Tibial artery (tissue), 4 donors: ENCODE data around the gene CHRNG.
"Not testable (repeated sequence)": the region's sequence is repeated elsewhere in the genome, so short reads cannot be mapped to it uniquely, and the experiment has no call there.

ENCODE experiments used
- DNase-seq, 2 donors: peaks; one replicate each; pipeline ENCODE4 v3.0.0-alpha.2; 2019
- H3K27ac ChIP-seq, 2 donors: fragments of 200-600 bp; sonication (generic) in 1 of 2; 1 replicate in 1 of 2; 2 replicates in 1 of 2; pipeline ENCODE4 v1.5.1; 2018 to 2019; ENCODE audit warnings: mild to moderate bottlenecking in 1 of 2
- H3K27me3 ChIP-seq, 2 donors: fragments of 200-600 bp; sonication (generic) in 1 of 2; one replicate each; pipeline versions ENCODE4 v1.5.1 to v1.6.0; 2016 to 2019
- H3K36me3 ChIP-seq, 3 donors: fragments of 200-600 bp; sonication (generic) in 2 of 3; one replicate each; pipeline ENCODE4 v1.5.1; 2016 to 2019; ENCODE audit warnings: mild to moderate bottlenecking in 2 of 3
- H3K4me1 ChIP-seq, 4 donors: fragments of 200-600 bp; sonication (generic) in 2 of 4; 1 replicate in 3 of 4; 2 replicates in 1 of 4; pipeline ENCODE4 v1.5.1; 2016 to 2019
- H3K4me3 ChIP-seq, 2 donors: fragments of 200-600 bp; sonication (generic) in 1 of 2; 1 replicate in 1 of 2; 2 replicates in 1 of 2; pipeline ENCODE4 v1.5.1; 2018 to 2019; ENCODE audit warnings: mild to moderate bottlenecking in 2 of 2
- H3K9me3 ChIP-seq, 3 donors: fragments of 200-600 bp; sonication (generic) in 1 of 3; one replicate each; pipeline ENCODE4 v1.5.1; 2016 to 2019
- intact Hi-C: fragments of 100-400 bp; cut with DNase I; formaldehyde crosslinking; loops from one replicate; pipeline ENCODE4 v1.15.0; 2023; ENCODE audit warnings: low total_unique reads
- TF ChIP-seq, protein P1 (sequence below), 2 experiments: fragments of 200-600 bp in 1 of 2; fragments of 450-650 bp in 1 of 2; IDR thresholded peaks; one replicate each; pipeline ENCODE4 v1.5.1; 2017 to 2019; ENCODE audit warnings: antibody characterized with exemption in 2 of 2, mild to moderate bottlenecking in 1 of 2, moderate library complexity in 1 of 2

The CHRNG gene

DNA sequence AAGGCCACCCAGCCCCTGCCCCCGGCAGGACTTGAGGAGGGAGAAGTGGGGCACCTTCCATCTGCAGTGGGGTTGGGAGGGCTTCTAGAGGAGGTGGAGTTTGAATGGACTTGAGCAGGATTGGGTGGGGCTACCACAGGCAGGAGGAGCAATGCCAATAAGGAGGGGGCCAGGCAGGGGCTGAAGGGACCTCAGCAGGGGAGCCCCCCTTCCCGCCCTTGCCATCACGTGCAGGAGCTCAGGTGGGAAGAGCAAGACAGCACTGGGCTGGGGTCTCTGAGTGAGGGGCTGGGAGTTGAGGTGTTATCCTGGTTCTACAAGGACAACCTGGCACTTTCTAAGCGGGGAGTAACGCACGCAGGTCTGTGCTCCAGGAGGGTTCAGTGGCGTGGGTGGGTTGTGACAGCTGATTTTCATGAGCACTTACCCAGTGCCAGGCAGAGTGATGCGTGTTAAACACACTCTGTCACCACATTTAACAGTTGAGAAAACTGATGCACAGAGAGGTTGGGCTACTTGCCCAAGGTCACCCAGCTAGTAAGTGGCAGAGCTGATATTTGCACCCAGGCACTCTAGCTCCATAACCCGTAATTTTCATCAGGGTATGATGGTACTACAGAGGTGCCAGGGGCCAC, 8.7 kb upstream of the CHRNG start:
- TF ChIP-seq, protein P1, sequence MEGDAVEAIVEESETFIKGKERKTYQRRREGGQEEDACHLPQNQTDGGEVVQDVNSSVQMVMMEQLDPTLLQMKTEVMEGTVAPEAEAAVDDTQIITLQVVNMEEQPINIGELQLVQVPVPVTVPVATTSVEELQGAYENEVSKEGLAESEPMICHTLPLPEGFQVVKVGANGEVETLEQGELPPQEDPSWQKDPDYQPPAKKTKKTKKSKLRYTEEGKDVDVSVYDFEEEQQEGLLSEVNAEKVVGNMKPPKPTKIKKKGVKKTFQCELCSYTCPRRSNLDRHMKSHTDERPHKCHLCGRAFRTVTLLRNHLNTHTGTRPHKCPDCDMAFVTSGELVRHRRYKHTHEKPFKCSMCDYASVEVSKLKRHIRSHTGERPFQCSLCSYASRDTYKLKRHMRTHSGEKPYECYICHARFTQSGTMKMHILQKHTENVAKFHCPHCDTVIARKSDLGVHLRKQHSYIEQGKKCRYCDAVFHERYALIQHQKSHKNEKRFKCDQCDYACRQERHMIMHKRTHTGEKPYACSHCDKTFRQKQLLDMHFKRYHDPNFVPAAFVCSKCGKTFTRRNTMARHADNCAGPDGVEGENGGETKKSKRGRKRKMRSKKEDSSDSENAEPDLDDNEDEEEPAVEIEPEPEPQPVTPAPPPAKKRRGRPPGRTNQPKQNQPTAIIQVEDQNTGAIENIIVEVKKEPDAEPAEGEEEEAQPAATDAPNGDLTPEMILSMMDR (IDR thresholded peaks at IDR 0.05): no peak
- DNase-seq: no peak
- Histone ChIP-seq H3K36me3 (no peaks in the 10 kb centered on the region), H3K4me3 (no peak overlapping the region), H3K27me3 (peaks cover 0 to 29% of the 10 kb centered on the region in 2 donors), H3K27ac (no peak overlapping the region), H3K9me3 (no peaks in the 10 kb centered on the region), H3K4me1 (peaks cover 0 to 2% (median 0%) of the 10 kb centered on the region in 4 donors)
- intact Hi-C loops: no loop called here

DNA sequence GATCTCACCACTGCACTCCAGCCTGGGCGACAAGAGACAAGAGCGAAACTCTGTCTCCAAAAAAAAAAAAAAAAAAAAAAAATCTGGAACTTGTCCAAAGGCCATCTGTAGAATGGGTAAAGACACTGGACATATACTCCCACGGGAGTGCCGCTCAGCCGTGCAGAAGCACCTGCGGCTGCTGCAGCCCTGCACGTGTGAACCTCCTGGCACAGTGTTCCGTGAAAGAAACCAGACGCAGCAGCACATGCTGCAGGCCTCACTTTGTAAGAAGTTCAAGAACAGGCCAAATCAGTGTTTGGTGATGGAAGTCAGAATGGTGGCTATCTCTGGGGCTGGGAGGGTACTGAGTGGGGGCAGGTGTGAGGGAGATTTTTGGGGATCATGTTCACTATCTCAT, 7.1 kb upstream of the CHRNG start:
- Histone ChIP-seq H3K36me3 (no peaks in the 10 kb centered on the region), H3K27me3 (peaks cover 0 to 26% of the 10 kb centered on the region in 2 donors), H3K4me3 (no peak overlapping the region), H3K9me3 (peaks cover 0 to 6% (median 6%) of the 10 kb centered on the region in 3 donors), H3K27ac (no peak overlapping the region), H3K4me1 (no peaks in the 10 kb centered on the region)
- DNase-seq: no peak
- TF ChIP-seq, protein P1 (IDR thresholded peaks at IDR 0.05): no peak
- intact Hi-C loops: no loop called here

DNA sequence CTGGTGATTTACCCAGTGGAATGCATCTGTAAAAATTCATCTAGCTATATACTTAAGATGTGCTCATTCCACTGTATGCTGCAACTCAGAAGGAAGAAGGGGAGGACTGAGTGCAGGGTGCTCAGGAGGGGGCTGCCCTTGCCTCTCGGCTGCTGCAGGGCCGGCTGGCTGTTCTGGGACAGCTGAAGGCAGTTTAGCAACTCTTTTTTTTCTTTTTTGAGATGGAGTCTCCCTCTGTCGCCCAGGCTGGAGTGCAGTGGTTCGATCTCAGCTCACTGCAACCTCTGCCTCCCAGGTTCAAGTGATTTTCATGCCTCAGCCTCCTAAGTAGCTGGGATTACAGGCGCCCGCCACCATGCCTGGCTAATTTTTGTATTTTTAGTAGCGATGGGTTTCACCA, 6.7 kb upstream of the CHRNG start:
- DNase-seq, H3K36me3 ChIP-seq, H3K27ac ChIP-seq, H3K9me3 ChIP-seq, H3K4me3 ChIP-seq, intact Hi-C loops, H3K4me1 ChIP-seq: not testable (repeated sequence)
- peaks cover 0 to 26% of the 10 kb centered on the region in 2 donors for H3K27me3 ChIP-seq

DNA sequence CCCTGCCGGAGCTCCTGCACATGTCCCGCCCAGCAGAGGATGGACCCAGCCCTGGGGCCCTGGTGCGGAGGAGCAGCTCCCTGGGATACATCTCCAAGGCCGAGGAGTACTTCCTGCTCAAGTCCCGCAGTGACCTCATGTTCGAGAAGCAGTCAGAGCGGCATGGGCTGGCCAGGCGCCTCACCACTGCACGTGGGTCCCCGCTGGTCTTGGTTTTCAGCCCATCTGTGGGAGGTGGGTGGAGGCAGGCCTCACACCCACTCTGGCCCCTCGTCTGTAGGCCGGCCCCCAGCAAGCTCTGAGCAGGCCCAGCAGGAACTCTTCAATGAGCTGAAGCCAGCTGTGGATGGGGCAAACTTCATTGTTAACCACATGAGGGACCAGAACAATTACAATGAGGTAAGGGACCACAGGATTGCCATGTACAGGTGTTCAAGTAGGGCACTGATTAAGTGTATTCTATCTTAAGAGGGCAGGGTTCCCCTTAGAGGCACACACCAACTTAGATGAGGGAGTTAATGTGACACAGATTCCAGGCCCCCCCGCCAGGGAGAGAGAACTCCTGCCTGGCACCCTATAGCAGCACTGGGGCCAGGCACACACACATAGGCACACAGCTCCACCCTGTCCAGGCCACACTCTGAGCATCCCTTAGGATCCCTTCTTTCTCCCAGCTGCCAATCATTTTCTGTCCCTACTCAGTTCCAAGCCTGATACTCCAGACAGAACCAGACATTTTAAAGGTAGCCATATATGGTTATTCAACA, 5.4 kb upstream of the CHRNG start:
- Histone ChIP-seq H3K27me3 (peaks cover 0 to 28% of the 10 kb centered on the region in 2 donors), H3K9me3 (peaks cover 0 to 6% (median 6%) of the 10 kb centered on the region in 3 donors), H3K4me3 (no peak overlapping the region), H3K27ac (no peak overlapping the region), H3K36me3 (no peaks in the 10 kb centered on the region), H3K4me1 (no peaks in the 10 kb centered on the region)
- TF ChIP-seq, protein P1 (IDR thresholded peaks at IDR 0.05): no peak
- intact Hi-C loops: no loop called here
- peak in 1 of 2 donors; percentile 9 for DNase-seq

GRCh38 chr2:232534940-232535651, 4.4 kb upstream of the CHRNG start:
- intact Hi-C loops: no loop called here
- TF ChIP-seq, protein P1 (IDR thresholded peaks at IDR 0.05): no peak
- DNase-seq: peak in 1 of 2 donors; percentile 6

More at GRCh38 chr2:232534940-232535651, 4.4 kb upstream of the CHRNG start:
- Histone ChIP-seq H3K9me3 (peaks cover 0 to 6% (median 6%) of the 10 kb centered on the region in 3 donors), H3K4me3 (no peak overlapping the region), H3K36me3 (no peaks in the 10 kb centered on the region), H3K27ac (no peak overlapping the region), H3K4me1 (no peaks in the 10 kb centered on the region), H3K27me3 (peaks cover 0 to 34% of the 10 kb centered on the region in 2 donors)
